ENCODE measurements around the gene MAST4. TPM values are rescaled to one million over a fixed set of nuclear protein-coding genes. Genes with fewer than 3 reads are reported as not detected.

Gene MAST4
- total and polyA plus RNA-seq, 2 donors (not counting 1 experiment from before 2014, with no cell fraction given) = 2.5 to 57.1 TPM

DNA sequence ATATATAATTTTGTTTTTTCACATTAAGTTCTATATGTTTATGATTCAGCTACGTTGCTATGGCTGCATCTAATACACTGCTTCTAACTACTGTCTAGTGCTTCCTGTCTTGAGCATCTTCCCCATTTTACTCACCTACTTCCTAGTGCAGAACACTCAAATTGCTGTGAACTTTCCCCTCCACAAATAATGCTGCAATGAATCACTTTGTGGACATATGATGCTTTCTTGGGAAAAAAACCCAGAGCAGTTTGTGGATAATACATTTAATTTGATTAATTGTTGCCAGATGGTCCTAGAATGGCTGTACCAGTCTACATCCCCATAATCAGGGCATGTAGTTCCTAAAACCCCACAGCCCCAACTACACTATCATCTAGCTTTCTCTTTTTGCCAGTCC is 581.9 kb downstream of the MAST4 start:
- Histone ChIP-seq H3K4me2 (replicated peaks; ENCODE audit: low read depth, low read length, poor library complexity, severe bottlenecking) (peak overlapping the region; percentile 3), H3K36me3 (replicated peaks in 1 of 2; ENCODE audit: control extremely low read depth in 1 of 2, control insufficient read depth in 1 of 2, extremely low read depth in 1 of 2, insufficient read depth in 2 of 2, low read length in 1 of 2) (peaks cover 5 to 76% of the 10 kb centered on the region in 2 experiments), H2AFZ (ENCODE audit: insufficient read depth, low read depth, low read length, poor library complexity, severe bottlenecking) (no peak overlapping the region), H3K4me1 (ENCODE audit: control insufficient read depth in 2 of 2, insufficient read depth in 2 of 2, low read length in 2 of 2) (peaks cover 32 to 46% of the 10 kb centered on the region in 2 donors), H3K9ac (ENCODE audit: low read length) (no peak overlapping the region), H4K20me1 (ENCODE audit: control insufficient read depth, insufficient read depth, low read length, poor library complexity, severe bottlenecking) (peaks cover 22% of the 10 kb centered on the region), H3K27me3 (replicated peaks in 1 of 4; ENCODE audit: control extremely low read depth in 1 of 4, control insufficient read depth in 3 of 4, insufficient read depth in 4 of 4, low read length in 3 of 4) (no peaks in the 10 kb centered on the region), H3K4me3 (ENCODE audit: control extremely low read depth in 1 of 5, extremely low read depth in 1 of 5, insufficient read depth in 1 of 5, low read depth in 2 of 5, low read length in 4 of 5) (peak overlapping the region in 1 of 5 experiments; percentile 1), H3K9me3 (ENCODE audit: control extremely low read depth in 1 of 3, control insufficient read depth in 2 of 3, insufficient read depth in 1 of 3, low read length in 2 of 3) (peaks cover 7 to 45% (median 42%) of the 10 kb centered on the region in 3 donors), H3K79me2 (ENCODE audit: control insufficient read depth, insufficient read depth, low read length) (peaks cover 64% of the 10 kb centered on the region), H3K27ac (ENCODE audit: low read length in 2 of 2) (peak overlapping the region in 1 of 2 donors; percentile 65)
- ATAC-seq (ENCODE audit: low read depth) = no peak
- Mint-ChIP-seq H3K4me3 (no peak overlapping the region), H3K9me3 (ENCODE audit: insufficient read depth) (peaks cover 11% of the 10 kb centered on the region), H3K4me1 (peaks cover 47% of the 10 kb centered on the region), H3K27ac (peak overlapping the region; percentile 68), H3K27me3 (no peaks in the 10 kb centered on the region)
- intact Hi-C loops (cut with micrococcal nuclease) = no loop called here
- no CpG with 5 or more reads among the region's 1 CpG for WGBS (ENCODE audit: insufficient coverage)
- CTCF ChIA-PET = interaction anchor here (0.8 to 2.4 kb wide), 6 partner anchors 10 to 1039 kb away, joined by 3 to 8 read pairs (median 4); no protein-coding TSS in a partner anchor
- TF ChIP-seq, protein P1, sequence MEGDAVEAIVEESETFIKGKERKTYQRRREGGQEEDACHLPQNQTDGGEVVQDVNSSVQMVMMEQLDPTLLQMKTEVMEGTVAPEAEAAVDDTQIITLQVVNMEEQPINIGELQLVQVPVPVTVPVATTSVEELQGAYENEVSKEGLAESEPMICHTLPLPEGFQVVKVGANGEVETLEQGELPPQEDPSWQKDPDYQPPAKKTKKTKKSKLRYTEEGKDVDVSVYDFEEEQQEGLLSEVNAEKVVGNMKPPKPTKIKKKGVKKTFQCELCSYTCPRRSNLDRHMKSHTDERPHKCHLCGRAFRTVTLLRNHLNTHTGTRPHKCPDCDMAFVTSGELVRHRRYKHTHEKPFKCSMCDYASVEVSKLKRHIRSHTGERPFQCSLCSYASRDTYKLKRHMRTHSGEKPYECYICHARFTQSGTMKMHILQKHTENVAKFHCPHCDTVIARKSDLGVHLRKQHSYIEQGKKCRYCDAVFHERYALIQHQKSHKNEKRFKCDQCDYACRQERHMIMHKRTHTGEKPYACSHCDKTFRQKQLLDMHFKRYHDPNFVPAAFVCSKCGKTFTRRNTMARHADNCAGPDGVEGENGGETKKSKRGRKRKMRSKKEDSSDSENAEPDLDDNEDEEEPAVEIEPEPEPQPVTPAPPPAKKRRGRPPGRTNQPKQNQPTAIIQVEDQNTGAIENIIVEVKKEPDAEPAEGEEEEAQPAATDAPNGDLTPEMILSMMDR (IDR thresholded peaks at IDR 0.05) = no peak
- no peak for TF ChIP-seq EZH2 (IDR thresholded peaks at IDR 0.05; ENCODE audit: borderline replicate concordance, insufficient read depth, low read depth, low read length, poor library complexity, severe bottlenecking)
- DNase-seq = no peak
- POLR2A ChIA-PET = no interaction called here

DNA sequence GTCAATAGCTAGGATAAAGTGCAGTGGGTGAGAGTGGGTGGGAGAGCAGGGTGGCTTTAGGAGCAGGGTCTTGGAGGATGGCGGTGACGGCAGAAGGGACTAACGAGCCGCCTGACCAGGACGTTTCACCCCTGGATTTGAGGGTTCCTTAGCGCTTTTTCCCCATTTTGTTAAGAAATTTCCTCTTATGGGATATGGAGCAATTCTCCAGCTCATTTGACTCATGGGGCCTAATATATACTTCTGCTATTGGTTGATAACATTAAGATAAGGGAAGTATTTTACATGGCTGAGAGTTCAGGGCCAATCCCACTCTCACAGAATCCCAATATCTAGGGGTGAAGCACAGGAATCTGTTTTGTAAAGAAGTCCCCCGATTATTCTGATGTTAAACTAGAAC is 582.8 kb downstream of the MAST4 start:
- H3K79me2 ChIP-seq (ENCODE audit: control insufficient read depth, insufficient read depth, low read length) = peaks cover 70% of the 10 kb centered on the region
- H3K4me1 ChIP-seq (ENCODE audit: control insufficient read depth in 2 of 2, insufficient read depth in 2 of 2, low read length in 2 of 2) = peaks cover 39 to 54% of the 10 kb centered on the region in 2 donors
- H3K27me3 ChIP-seq (replicated peaks in 1 of 4; ENCODE audit: control extremely low read depth in 1 of 4, control insufficient read depth in 3 of 4, insufficient read depth in 4 of 4, low read length in 3 of 4) = no peaks in the 10 kb centered on the region
- peaks cover 55% of the 10 kb centered on the region for H3K4me1 Mint-ChIP-seq
- peak overlapping the region; percentile 7 for H3K4me3 Mint-ChIP-seq
- no peaks in the 10 kb centered on the region for H3K27me3 Mint-ChIP-seq
- 93% methylated on average over 3 of the region's 7 CpGs for WGBS (ENCODE audit: insufficient coverage)
- peaks cover 11% of the 10 kb centered on the region for H3K9me3 Mint-ChIP-seq (ENCODE audit: insufficient read depth)
- ATAC-seq (ENCODE audit: low read depth) = no peak
- peaks cover 8 to 81% of the 10 kb centered on the region in 2 experiments for H3K36me3 ChIP-seq (replicated peaks in 1 of 2; ENCODE audit: control extremely low read depth in 1 of 2, control insufficient read depth in 1 of 2, extremely low read depth in 1 of 2, insufficient read depth in 2 of 2, low read length in 1 of 2)
- ChIA-PET CTCF (interaction anchor here (1.0 to 2.4 kb wide), 5 partner anchors 9 to 1038 kb away, joined by 3 to 8 read pairs (median 4); no protein-coding TSS in a partner anchor), POLR2A (no interaction called here)
- no peak overlapping the region for H3K4me2 ChIP-seq (replicated peaks; ENCODE audit: low read depth, low read length, poor library complexity, severe bottlenecking)
- TF ChIP-seq, protein P1 (IDR thresholded peaks at IDR 0.05) = no peak
- TF ChIP-seq EZH2 (IDR thresholded peaks at IDR 0.05; ENCODE audit: borderline replicate concordance, insufficient read depth, low read depth, low read length, poor library complexity, severe bottlenecking) = no peak
- intact Hi-C loops (cut with micrococcal nuclease) = no loop called here
- no peak overlapping the region for H3K9ac ChIP-seq (ENCODE audit: low read length)
- peak overlapping the region in 1 of 2 donors; percentile 65 for H3K27ac ChIP-seq (ENCODE audit: low read length in 2 of 2)
- H3K9me3 ChIP-seq (ENCODE audit: control extremely low read depth in 1 of 3, control insufficient read depth in 2 of 3, insufficient read depth in 1 of 3, low read length in 2 of 3) = peaks cover 7 to 45% (median 40%) of the 10 kb centered on the region in 3 donors
- H4K20me1 ChIP-seq (ENCODE audit: control insufficient read depth, insufficient read depth, low read length, poor library complexity, severe bottlenecking) = peaks cover 31% of the 10 kb centered on the region
- H3K4me3 ChIP-seq (ENCODE audit: control extremely low read depth in 1 of 5, extremely low read depth in 1 of 5, insufficient read depth in 1 of 5, low read depth in 2 of 5, low read length in 4 of 5) = no peak overlapping the region
- DNase-seq = no peak
- peak overlapping the region; percentile 81 for H3K27ac Mint-ChIP-seq
- H2AFZ ChIP-seq (ENCODE audit: insufficient read depth, low read depth, low read length, poor library complexity, severe bottlenecking) = no peak overlapping the region

All from B cell (primary cell).